RWPE2 (cell line): ENCODE results near the gene FAM131A.
A peak's percentile ranks its signal among the peaks of the same experiment; 100 is the strongest.

Experiments
- ATAC-seq: fragments of 200-7000 bp; cut with Tn5 transposase; 3 replicates; pipeline ENCODE4 v1.9.1; 2021; ENCODE audit warnings: low read depth
- DNase-seq: peaks from one replicate; pipeline ENCODE4 v3.0.0-alpha.2; 2020; ENCODE audit warnings: low spot score
- H3K27ac ChIP-seq: fragments of 450-650 bp; 2 replicates; pipeline ENCODE4 v1.5.1; 2017; ENCODE audit warnings: mild to moderate bottlenecking; ENCODE audit not compliant: poor library complexity, severe bottlenecking
- H3K27me3 ChIP-seq: fragments of 250-450 bp; sonication (Bioruptor Pico); 2 replicates; pipeline ENCODE4 v1.5.1; 2021; ENCODE audit warnings: mild to moderate bottlenecking, moderate library complexity; ENCODE audit not compliant: insufficient read depth, poor library complexity, severe bottlenecking
- H3K36me3 ChIP-seq: fragments of 250-450 bp; sonication (Bioruptor Pico); 2 replicates; pipeline ENCODE4 v1.5.1; 2020; ENCODE audit warnings: low read depth, mild to moderate bottlenecking, moderate library complexity
- H3K4me1 ChIP-seq: fragments of 250-450 bp; sonication (Bioruptor Pico); 2 replicates; pipeline ENCODE4 v1.5.1; 2021; ENCODE audit warnings: mild to moderate bottlenecking, moderate library complexity; ENCODE audit not compliant: insufficient read depth, poor library complexity, severe bottlenecking
- H3K4me3 ChIP-seq: fragments of 250-450 bp; sonication (Bioruptor Pico); 2 replicates; pipeline ENCODE4 v1.5.1; 2021; ENCODE audit warnings: mild to moderate bottlenecking, moderate library complexity; ENCODE audit not compliant: severe bottlenecking
- H3K9me3 ChIP-seq: fragments of 250-450 bp; sonication (Bioruptor Pico); 2 replicates; pipeline ENCODE4 v1.5.1; 2021; ENCODE audit warnings: mild to moderate bottlenecking, moderate library complexity; ENCODE audit not compliant: severe bottlenecking
- TF ChIP-seq, protein P1 (sequence below): fragments of 450-650 bp; IDR thresholded peaks from one replicate; pipeline ENCODE4 v1.5.1; 2017; ENCODE audit warnings: mild to moderate bottlenecking, moderate library complexity; ENCODE audit not compliant: poor library complexity, severe bottlenecking

Gene FAM131A

DNA sequence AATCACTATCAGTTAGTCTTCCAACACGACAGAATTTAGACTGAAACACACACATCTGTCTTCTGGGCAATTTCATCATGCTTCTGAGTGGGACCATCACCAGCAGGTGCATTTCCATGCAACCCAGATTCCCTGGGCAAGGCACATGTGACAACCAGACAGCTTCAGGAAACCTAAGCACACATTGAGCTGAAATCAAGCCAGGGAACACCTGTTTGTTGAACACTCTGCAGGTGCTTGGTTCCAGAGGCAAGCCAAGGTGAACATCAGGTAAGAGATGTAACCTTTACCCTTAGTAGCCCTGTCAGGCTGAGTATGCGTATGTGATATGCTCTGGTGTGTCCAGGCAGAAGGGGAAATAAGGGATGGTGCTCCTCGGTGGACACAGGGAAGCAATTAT lies 41.6 kb upstream of the FAM131A start:
- Histone ChIP-seq H3K27ac (no peak overlapping the region), H3K4me3 (no peak overlapping the region), H3K27me3 (no peaks in the 10 kb centered on the region), H3K36me3 (peaks cover 7% of the 10 kb centered on the region), H3K9me3 (no peaks in the 10 kb centered on the region), H3K4me1 (peaks cover 4% of the 10 kb centered on the region)
- DNase-seq (no peak), ATAC-seq (no peak)
- TF ChIP-seq, protein P1, sequence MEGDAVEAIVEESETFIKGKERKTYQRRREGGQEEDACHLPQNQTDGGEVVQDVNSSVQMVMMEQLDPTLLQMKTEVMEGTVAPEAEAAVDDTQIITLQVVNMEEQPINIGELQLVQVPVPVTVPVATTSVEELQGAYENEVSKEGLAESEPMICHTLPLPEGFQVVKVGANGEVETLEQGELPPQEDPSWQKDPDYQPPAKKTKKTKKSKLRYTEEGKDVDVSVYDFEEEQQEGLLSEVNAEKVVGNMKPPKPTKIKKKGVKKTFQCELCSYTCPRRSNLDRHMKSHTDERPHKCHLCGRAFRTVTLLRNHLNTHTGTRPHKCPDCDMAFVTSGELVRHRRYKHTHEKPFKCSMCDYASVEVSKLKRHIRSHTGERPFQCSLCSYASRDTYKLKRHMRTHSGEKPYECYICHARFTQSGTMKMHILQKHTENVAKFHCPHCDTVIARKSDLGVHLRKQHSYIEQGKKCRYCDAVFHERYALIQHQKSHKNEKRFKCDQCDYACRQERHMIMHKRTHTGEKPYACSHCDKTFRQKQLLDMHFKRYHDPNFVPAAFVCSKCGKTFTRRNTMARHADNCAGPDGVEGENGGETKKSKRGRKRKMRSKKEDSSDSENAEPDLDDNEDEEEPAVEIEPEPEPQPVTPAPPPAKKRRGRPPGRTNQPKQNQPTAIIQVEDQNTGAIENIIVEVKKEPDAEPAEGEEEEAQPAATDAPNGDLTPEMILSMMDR, result no peak

DNA sequence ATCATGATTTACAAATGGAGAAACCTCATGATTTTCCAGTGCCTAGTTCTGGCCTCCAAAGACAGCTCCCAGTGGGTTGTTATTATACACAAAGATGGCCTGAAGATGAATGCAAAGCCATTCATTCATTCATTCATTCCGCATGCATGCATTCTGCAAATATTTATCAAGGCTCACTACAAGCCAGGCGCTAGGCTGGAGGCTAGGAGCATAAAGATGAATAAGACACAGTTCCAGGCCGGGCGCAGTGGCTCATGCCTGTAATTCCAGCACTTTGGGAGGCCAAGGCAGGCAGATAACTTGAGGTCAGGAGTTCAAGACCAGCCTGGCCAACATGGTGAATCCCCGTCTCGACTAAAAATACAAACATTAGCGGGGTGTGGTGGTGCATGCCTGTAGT lies 40.8 kb upstream of the FAM131A start:
- ATAC-seq (no peak), DNase-seq (no peak)
- H3K27ac ChIP-seq, result no peak overlapping the region
- TF ChIP-seq, protein P1, result no peak
- peaks cover 6% of the 10 kb centered on the region for H3K4me1 ChIP-seq
- no peak overlapping the region for H3K4me3 ChIP-seq
- H3K36me3 ChIP-seq, result peaks cover 16% of the 10 kb centered on the region
- H3K27me3 ChIP-seq, result no peaks in the 10 kb centered on the region
- H3K9me3 ChIP-seq, result no peaks in the 10 kb centered on the region

DNA sequence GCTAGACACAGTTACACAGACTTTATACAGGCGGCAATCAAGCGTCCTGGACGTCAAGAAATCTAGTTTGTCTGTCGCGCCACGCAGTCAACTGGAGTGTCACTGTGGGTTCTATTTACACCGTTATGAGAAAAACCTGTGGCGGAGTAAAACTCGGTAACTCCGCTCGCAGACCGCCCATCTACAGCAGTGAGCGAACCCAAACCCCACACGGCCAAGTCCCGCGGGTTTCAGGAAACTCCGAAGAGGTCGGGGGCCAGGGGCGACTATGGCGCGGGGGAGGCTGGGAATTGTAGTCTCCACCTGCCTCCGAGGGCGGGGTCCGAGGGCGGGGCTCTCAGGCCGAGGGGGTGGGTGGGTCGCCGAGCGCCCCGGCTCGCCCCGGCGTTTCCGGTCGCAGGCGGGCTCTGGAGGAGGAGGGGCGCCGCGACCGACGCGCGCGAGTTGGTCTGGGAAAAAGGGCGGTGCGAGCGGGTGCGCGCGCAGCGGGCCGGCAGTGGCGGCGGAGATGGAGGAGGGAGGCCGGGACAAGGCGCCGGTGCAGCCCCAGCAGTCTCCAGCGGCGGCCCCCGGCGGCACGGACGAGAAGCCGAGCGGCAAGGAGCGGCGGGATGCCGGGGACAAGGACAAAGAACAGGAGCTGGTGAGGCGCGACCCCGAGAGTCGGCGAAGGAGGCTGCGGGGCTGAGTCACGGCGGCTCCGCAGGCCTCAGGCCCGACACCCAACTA lies 38.5 kb upstream of the FAM131A start, which contains the start of gene PSMD2:
Gene PSMD2 (plus strand): TSS at position 483 of the 729 bp plus-strand sequence. CDS start 26 bp downstream, at position 509.
- Histone ChIP-seq H3K27me3 (no peaks in the 10 kb centered on the region), H3K36me3 (peaks cover 39% of the 10 kb centered on the region), H3K27ac (peak within 1 kb of the TSS; percentile 95), H3K4me3 (peak within 1 kb of the TSS; percentile 69), H3K4me1 (peaks cover 6% of the 10 kb centered on the region), H3K9me3 (no peaks in the 10 kb centered on the region)
- DNase-seq (peak; percentile 97), ATAC-seq (peak; percentile 92)
- TF ChIP-seq, protein P1, result no peak

DNA sequence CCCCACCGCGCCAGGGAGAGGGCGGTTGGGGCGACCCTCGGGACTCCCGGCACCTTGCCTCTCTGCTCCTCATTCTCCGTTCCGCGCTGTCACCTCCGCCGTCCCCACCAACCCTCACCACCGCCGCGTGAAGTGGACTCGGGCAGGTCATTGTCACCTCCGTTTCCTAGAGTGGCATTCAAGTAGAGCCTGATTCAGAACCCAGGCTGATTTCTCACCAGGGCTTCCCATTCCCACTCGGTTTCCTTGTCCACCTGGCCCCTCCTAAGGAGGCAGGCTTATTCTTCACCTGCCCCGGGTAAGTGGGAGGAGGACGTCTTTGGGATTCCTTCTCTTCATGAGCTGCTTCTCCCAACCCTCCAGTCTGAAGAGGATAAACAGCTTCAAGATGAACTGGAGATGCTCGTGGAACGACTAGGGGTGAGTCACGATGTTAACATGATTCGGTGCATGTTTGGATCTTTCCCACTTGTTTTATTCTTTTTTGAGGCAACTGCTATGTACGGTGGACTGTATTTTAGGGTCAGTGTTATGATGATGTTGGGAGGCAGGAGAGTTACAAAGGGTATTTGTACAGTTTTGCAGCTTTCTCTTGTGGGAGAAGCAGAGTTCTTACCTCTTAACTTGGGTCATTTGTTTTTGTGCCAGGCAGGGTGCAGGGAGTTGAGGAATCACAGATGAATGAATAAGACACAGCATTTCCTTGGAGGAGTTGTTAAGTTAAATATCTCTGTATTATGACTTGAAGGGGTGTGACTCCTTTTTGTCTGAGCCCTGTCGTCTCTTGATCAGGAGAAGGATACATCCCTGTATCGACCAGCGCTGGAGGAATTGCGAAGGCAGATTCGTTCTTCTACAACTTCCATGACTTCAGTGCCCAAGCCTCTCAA lies 37.7 kb upstream of the FAM131A start:
- no peaks in the 10 kb centered on the region for H3K9me3 ChIP-seq
- DNase-seq (no peak), ATAC-seq (peak; percentile 16)
- peak overlapping the region; percentile 95 for H3K27ac ChIP-seq
- H3K4me3 ChIP-seq, result peak overlapping the region; percentile 69
- peaks cover 47% of the 10 kb centered on the region for H3K36me3 ChIP-seq
- peaks cover 6% of the 10 kb centered on the region for H3K4me1 ChIP-seq
- TF ChIP-seq, protein P1, result no peak
- no peaks in the 10 kb centered on the region for H3K27me3 ChIP-seq
